Inferior parietal cortex (tissue), 1 donor: ENCODE measurements around the gene CCDC127.
"Not testable (repeated sequence)": the region's sequence is repeated elsewhere in the genome, so short reads cannot be mapped to it uniquely, and the experiment has no call there.

Experiments used
- DNase-seq: peaks from one replicate; pipeline ENCODE4 v3.0.0-alpha.2; 2016; ENCODE audit errors: extremely low spot score

The CCDC127 gene

GRCh38 chr5:217494-218456 is at the start of gene CCDC127, which contains the start of gene SDHA:
TSS of gene CCDC127 (minus strand) at chr5:218153. CDS start at chr5:216849, 1,304 bp downstream.
TSS of gene SDHA (plus strand) at chr5:218320. CDS start at chr5:218356, 36 bp downstream.
- DNase-seq: peak; percentile 94

GRCh38 chr5:267716-268115 is 49.8 kb upstream of the CCDC127 start:
- DNase-seq: no peak

- DNase-seq: not testable (repeated sequence)
Observed at GRCh38 chr5:266311-267026, 48.5 kb upstream of the CCDC127 start.

- DNase-seq: no peak
Observed at GRCh38 chr5:264338-264737, 46.4 kb upstream of the CCDC127 start.

- not testable (repeated sequence) for DNase-seq
Observed at GRCh38 chr5:263275-263974, 45.5 kb upstream of the CCDC127 start.

- no peak for DNase-seq
Observed at GRCh38 chr5:257148-257547, 39.2 kb upstream of the CCDC127 start.

GRCh38 chr5:256347-256746 is 38.4 kb upstream of the CCDC127 start:
- not testable (repeated sequence) for DNase-seq

GRCh38 chr5:255116-255515 is 37.2 kb upstream of the CCDC127 start:
- DNase-seq: not testable (repeated sequence)

- DNase-seq: not testable (repeated sequence)
Observed at GRCh38 chr5:254322-254721, 36.4 kb upstream of the CCDC127 start.

- no peak for DNase-seq
Observed at GRCh38 chr5:252546-252945, 34.6 kb upstream of the CCDC127 start.

GRCh38 chr5:251975-252374 is 34.0 kb upstream of the CCDC127 start:
- DNase-seq: not testable (repeated sequence)

GRCh38 chr5:251538-251937 is 33.6 kb upstream of the CCDC127 start:
- not testable (repeated sequence) for DNase-seq

- not testable (repeated sequence) for DNase-seq
Observed at GRCh38 chr5:251016-251415, 33.1 kb upstream of the CCDC127 start.

GRCh38 chr5:250396-250795 is 32.4 kb upstream of the CCDC127 start:
- not testable (repeated sequence) for DNase-seq

GRCh38 chr5:245717-246116 is 27.8 kb upstream of the CCDC127 start:
- not testable (repeated sequence) for DNase-seq

GRCh38 chr5:243683-244367 is 25.9 kb upstream of the CCDC127 start:
- DNase-seq: not testable (repeated sequence)

GRCh38 chr5:241045-241669 is 23.2 kb upstream of the CCDC127 start:
- DNase-seq: not testable (repeated sequence)

GRCh38 chr5:240550-240949 is 22.6 kb upstream of the CCDC127 start:
- DNase-seq: not testable (repeated sequence)

- DNase-seq: peak; percentile 41
Observed at GRCh38 chr5:237931-238330, 20.0 kb upstream of the CCDC127 start.

GRCh38 chr5:235527-235926 is 17.6 kb upstream of the CCDC127 start:
- not testable (repeated sequence) for DNase-seq

GRCh38 chr5:234450-234849 is 16.5 kb upstream of the CCDC127 start:
- DNase-seq: no peak
